OCI-LY7 (cell line): ENCODE data around the gene SLC26A4. TPM values are rescaled to one million over a fixed set of nuclear protein-coding genes. Genes with fewer than 3 reads are reported as not detected.

Source experiments
- BruUV-seq: library from RNA; stranded (reverse); fragments of 400-500 nt; replicated peaks from 2 replicates; lab custom pipeline; 2021; lab: Mats Ljungman, UMichigan
- CTCF ChIA-PET: fragments of 300-600 bp; sonication (Branson Sonifier 250); formaldehyde crosslinking; loops from one replicate; lab custom pipeline; 2022; ENCODE audit warnings: antibody characterized with exemption; ENCODE audit not compliant: unreplicated experiment; lab: Charles Lee
- POLR2A ChIA-PET: fragments of 300-600 bp; sonication (Branson Sonifier 250); formaldehyde crosslinking; loops from one replicate; lab custom pipeline; 2022; ENCODE audit warnings: antibody characterized with exemption; lab: Charles Lee
- DNase-seq: peaks from one replicate; pipeline ENCODE4 v3.0.0-alpha.2; 2015; ENCODE audit warnings: low spot score
- H2AFZ ChIP-seq: fragments of 200-600 bp; sonication (generic), shearing (Covaris generic); 2 replicates; pipeline ENCODE4 v1.6.1; 2014; ENCODE audit warnings: mild to moderate bottlenecking, antibody characterized with exemption, low read length, moderate library complexity
- H3K27ac ChIP-seq: fragments of 200-600 bp; sonication (generic); 2 replicates; pipeline ENCODE4 v1.5.1; 2014; ENCODE audit warnings: mixed run types, low read depth, mild to moderate bottlenecking, moderate library complexity, low read length, inconsistent platforms; ENCODE audit not compliant: poor library complexity, severe bottlenecking
- H3K36me3 ChIP-seq: fragments of 200-600 bp; sonication (generic); 2 replicates; pipeline ENCODE4 v1.6.1; 2014; ENCODE audit warnings: mild to moderate bottlenecking, antibody characterized with exemption, low read length, moderate library complexity, mixed read lengths; ENCODE audit not compliant: insufficient read depth
- H3K4me1 ChIP-seq: fragments of 200-600 bp; sonication (generic); 2 replicates; pipeline ENCODE4 v1.5.1; 2014; ENCODE audit warnings: mild to moderate bottlenecking, low read length; ENCODE audit not compliant: insufficient read depth, poor library complexity, severe bottlenecking
- H3K4me2 ChIP-seq: fragments of 200-600 bp; sonication (generic); 2 replicates; pipeline ENCODE4 v1.6.1; 2014; ENCODE audit warnings: mild to moderate bottlenecking, low read length
- H3K4me3 ChIP-seq: fragments of 200-600 bp; sonication (generic); 2 replicates; pipeline ENCODE4 v1.5.1; 2014; ENCODE audit warnings: mild to moderate bottlenecking, low read depth, low read length; ENCODE audit not compliant: poor library complexity, severe bottlenecking
- H3K79me2 ChIP-seq: fragments of 200-600 bp; sonication (generic); 2 replicates; pipeline ENCODE4 v1.6.1; 2016; ENCODE audit warnings: low read depth, mild to moderate bottlenecking, low read length, moderate library complexity, mixed read lengths; ENCODE audit not compliant: insufficient read depth
- H3K9me2 ChIP-seq: fragments of 200-600 bp; sonication (generic); 2 replicates; pipeline ENCODE4 v1.6.1; 2016; ENCODE audit warnings: mild to moderate bottlenecking, low read length, mixed read lengths; ENCODE audit not compliant: insufficient read depth
- H3K9me3 ChIP-seq: fragments of 200-600 bp; sonication (generic); 2 replicates; pipeline ENCODE4 v1.6.1; 2014; ENCODE audit warnings: mild to moderate bottlenecking, mixed run types, low read length, mixed read lengths
- H4K20me1 ChIP-seq: fragments of 200-600 bp; sonication (generic); 2 replicates; pipeline ENCODE4 v1.6.1; 2014; ENCODE audit warnings: mild to moderate bottlenecking, antibody characterized with exemption, low read length, moderate library complexity, mixed read lengths; ENCODE audit not compliant: insufficient read depth
- EZH2phosphoT487 ChIP-seq: fragments of 200-600 bp; sonication (generic); IDR thresholded peaks from 2 replicates; pipeline ENCODE4 v1.6.1; 2018; ENCODE audit warnings: low read depth, borderline replicate concordance, mild to moderate bottlenecking, mixed run types, antibody characterized with exemption, low read length, moderate library complexity, mixed read lengths
- intact Hi-C: fragments of 100-400 bp; cut with micrococcal nuclease; formaldehyde crosslinking; loops from one replicate; pipeline ENCODE4 v1.10.0; 2022; ENCODE audit not compliant: unreplicated experiment
- total RNA-seq, 2 experiments: library from RNA; depleted of rRNA in 1 of 2; stranded (reverse); fragments of >200 nt in 1 of 2; shearing (Covaris generic) in 1 of 2; gene quantifications; 2 replicates each; pipeline ENCODE4 v1.2.3, GENCODE V29; 2014 to 2022
- TF ChIP-seq, protein P1 (sequence below): fragments of 200-600 bp; sonication (generic); conservative IDR thresholded peaks from 2 replicates; pipeline ENCODE4 v1.5.1; 2014; ENCODE audit warnings: mild to moderate bottlenecking, antibody characterized with exemption, low read length, moderate library complexity, mixed read lengths

SLC26A4 gene
- total RNA-seq, 2 experiments from 2014 or later: 0.27 TPM; not detected in 1

DNA sequence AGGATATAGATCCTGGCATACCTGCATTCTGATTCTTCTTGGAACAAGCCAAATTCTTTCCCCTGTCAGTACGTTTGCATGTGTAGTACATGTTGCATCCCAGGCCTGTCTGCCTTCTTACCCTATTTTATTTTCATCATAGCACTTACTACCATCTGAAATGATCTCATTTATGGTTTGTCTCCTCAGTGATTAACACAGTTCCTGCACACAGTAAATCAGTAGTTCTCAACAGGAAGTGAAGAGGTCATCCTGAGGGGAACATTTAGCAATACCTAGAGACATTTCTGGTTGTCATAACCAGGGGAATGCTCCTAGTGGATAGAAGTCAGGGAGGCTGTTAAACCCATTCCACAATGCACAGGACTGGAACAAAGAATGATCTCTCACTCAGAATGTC, 38.2 kb upstream of the SLC26A4 start:
- no peak overlapping the region for H3K4me3 ChIP-seq
- H3K4me2 ChIP-seq: no peak overlapping the region
- POLR2A ChIA-PET: interaction anchor here (0.8 kb wide), 1 partner anchor 18 kb away, joined by 3 read pairs; no protein-coding TSS in a partner anchor
- H3K36me3 ChIP-seq: no peaks in the 10 kb centered on the region
- no peaks in the 10 kb centered on the region for H3K79me2 ChIP-seq
- H3K4me1 ChIP-seq: no peaks in the 10 kb centered on the region
- CTCF ChIA-PET: no interaction called here
- no peaks in the 10 kb centered on the region for H3K9me2 ChIP-seq
- intact Hi-C loops: no loop called here
- no peak for TF ChIP-seq EZH2phosphoT487
- TF ChIP-seq, protein P1, sequence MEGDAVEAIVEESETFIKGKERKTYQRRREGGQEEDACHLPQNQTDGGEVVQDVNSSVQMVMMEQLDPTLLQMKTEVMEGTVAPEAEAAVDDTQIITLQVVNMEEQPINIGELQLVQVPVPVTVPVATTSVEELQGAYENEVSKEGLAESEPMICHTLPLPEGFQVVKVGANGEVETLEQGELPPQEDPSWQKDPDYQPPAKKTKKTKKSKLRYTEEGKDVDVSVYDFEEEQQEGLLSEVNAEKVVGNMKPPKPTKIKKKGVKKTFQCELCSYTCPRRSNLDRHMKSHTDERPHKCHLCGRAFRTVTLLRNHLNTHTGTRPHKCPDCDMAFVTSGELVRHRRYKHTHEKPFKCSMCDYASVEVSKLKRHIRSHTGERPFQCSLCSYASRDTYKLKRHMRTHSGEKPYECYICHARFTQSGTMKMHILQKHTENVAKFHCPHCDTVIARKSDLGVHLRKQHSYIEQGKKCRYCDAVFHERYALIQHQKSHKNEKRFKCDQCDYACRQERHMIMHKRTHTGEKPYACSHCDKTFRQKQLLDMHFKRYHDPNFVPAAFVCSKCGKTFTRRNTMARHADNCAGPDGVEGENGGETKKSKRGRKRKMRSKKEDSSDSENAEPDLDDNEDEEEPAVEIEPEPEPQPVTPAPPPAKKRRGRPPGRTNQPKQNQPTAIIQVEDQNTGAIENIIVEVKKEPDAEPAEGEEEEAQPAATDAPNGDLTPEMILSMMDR: no peak
- no peak overlapping the region for H3K27ac ChIP-seq
- no peak overlapping the region for H2AFZ ChIP-seq
- no peaks in the 10 kb centered on the region for H3K9me3 ChIP-seq
- no TSS peak for BruUV-seq
- no peaks in the 10 kb centered on the region for H4K20me1 ChIP-seq
- DNase-seq: no peak

DNA sequence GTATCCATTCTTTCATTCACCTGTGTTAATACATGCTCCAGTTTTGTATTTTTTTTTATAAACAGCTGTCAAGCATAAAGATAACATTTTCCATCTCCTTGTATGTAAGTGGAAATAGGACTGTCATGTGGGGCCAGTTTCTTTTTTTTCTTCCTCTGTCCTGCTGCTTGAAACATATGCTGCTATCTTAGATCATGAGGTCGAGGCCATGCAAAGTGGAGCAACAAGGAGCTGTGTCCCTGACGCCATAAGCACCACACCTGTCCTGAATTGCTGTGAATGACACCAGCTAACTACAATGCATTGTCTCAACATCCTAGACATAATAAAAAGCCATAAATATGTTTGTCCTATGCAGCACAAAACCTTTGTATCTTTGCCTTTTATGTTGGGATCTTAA, 37.7 kb upstream of the SLC26A4 start:
- CTCF ChIA-PET: no interaction called here
- no peaks in the 10 kb centered on the region for H3K36me3 ChIP-seq
- no peaks in the 10 kb centered on the region for H3K79me2 ChIP-seq
- H3K4me2 ChIP-seq: no peak overlapping the region
- TF ChIP-seq EZH2phosphoT487: no peak
- TF ChIP-seq, protein P1: no peak
- H2AFZ ChIP-seq: no peak overlapping the region
- no TSS peak for BruUV-seq
- no peak overlapping the region for H3K4me3 ChIP-seq
- no peaks in the 10 kb centered on the region for H3K4me1 ChIP-seq
- no peak overlapping the region for H3K27ac ChIP-seq
- H3K9me3 ChIP-seq: no peaks in the 10 kb centered on the region
- POLR2A ChIA-PET: interaction anchor here (0.8 kb wide), 1 partner anchor 19 kb away, joined by 3 read pairs; no protein-coding TSS in a partner anchor
- H4K20me1 ChIP-seq: no peaks in the 10 kb centered on the region
- intact Hi-C loops: no loop called here
- DNase-seq: no peak
- H3K9me2 ChIP-seq: no peaks in the 10 kb centered on the region

DNA sequence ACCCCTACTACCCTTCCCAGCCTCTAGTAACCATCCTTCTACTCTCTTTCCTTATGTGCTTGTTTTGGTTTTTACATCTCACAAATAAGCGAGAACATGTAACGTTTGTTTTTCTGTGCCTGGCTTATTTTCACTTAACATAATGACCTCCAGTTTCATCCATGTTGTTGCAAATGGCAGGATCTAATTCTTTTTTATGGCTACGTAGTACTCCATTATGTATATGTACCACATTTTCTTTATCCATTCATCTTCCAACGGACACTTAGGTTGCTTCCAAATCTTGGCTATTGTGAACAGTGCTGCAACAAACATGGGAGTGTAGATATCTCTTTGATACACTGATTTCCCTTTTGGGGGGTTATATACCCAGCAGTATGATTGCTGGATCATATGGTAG, 33.6 kb upstream of the SLC26A4 start:
- no peaks in the 10 kb centered on the region for H3K9me3 ChIP-seq
- H3K4me1 ChIP-seq: no peaks in the 10 kb centered on the region
- H3K27ac ChIP-seq: no peak overlapping the region
- no peaks in the 10 kb centered on the region for H4K20me1 ChIP-seq
- no peaks in the 10 kb centered on the region for H3K79me2 ChIP-seq
- no peaks in the 10 kb centered on the region for H3K9me2 ChIP-seq
- TF ChIP-seq EZH2phosphoT487: no peak
- TF ChIP-seq, protein P1: no peak
- BruUV-seq: no TSS peak
- no peak for DNase-seq
- H3K36me3 ChIP-seq: no peaks in the 10 kb centered on the region
- no peak overlapping the region for H2AFZ ChIP-seq
- intact Hi-C loops: no loop called here
- ChIA-PET CTCF (interaction anchor here (0.9 kb wide), 1 partner anchor 101 kb away, joined by 3 read pairs; no protein-coding TSS in a partner anchor), POLR2A (interaction anchor here (0.6 kb wide), 1 partner anchor 117 kb away, joined by 3 read pairs; no protein-coding TSS in a partner anchor)
- no peak overlapping the region for H3K4me2 ChIP-seq
- no peak overlapping the region for H3K4me3 ChIP-seq
